ENCODE measurements around the gene UQCC2.

- TF ChIP-seq CTCF (IDR thresholded peaks at IDR 0.05; ENCODE audit: insufficient read depth, low read length): no peak
- TF ChIP-seq POLR2AphosphoS5 (IDR thresholded peaks at IDR 0.05; ENCODE audit: low read depth): no peak
Measured at GRCh38 chr6:33676416-33677142, 34.9 kb downstream of the UQCC2 start.

Data from HL-60 (cell line).